SU-DHL-6 (cell line): ENCODE results near the gene BTBD9.

Experiments used
- H2AFZ ChIP-seq: fragments of 200-600 bp; sonication (generic); 2 replicates; pipeline ENCODE4 v1.6.1; 2014; ENCODE audit warnings: low read depth, mild to moderate bottlenecking, moderate library complexity, mixed read lengths, antibody characterized with exemption, low read length; ENCODE audit not compliant: severe bottlenecking
- H3F3A ChIP-seq: fragments of 200-600 bp; shearing (Covaris generic); 2 replicates; pipeline ENCODE4 v1.6.0; 2016; ENCODE audit warnings: antibody characterized with exemption, mild to moderate bottlenecking; ENCODE audit not compliant: insufficient read depth
- H3K27ac ChIP-seq: fragments of 200-600 bp; sonication (generic); 2 replicates; pipeline ENCODE4 v1.5.1; 2016; ENCODE audit warnings: low read depth, mild to moderate bottlenecking, low read length, moderate library complexity, mixed read lengths
- H3K27me3 ChIP-seq: fragments of 200-600 bp; sonication (generic), shearing (Covaris generic); 2 replicates; pipeline ENCODE4 v1.6.0; 2014; ENCODE audit warnings: mild to moderate bottlenecking, low read length
- H3K36me3 ChIP-seq: fragments of 200-600 bp; sonication (generic); 2 replicates; pipeline ENCODE4 v1.6.1; 2014; ENCODE audit warnings: mild to moderate bottlenecking, low read length, mixed read lengths
- H3K4me2 ChIP-seq: fragments of 300-600, 200-600 bp; shearing (Covaris generic), sonication (generic); 2 replicates; pipeline ENCODE4 v1.6.0; 2014; ENCODE audit warnings: low read length, low read depth, mild to moderate bottlenecking; ENCODE audit not compliant: poor library complexity, severe bottlenecking
- H3K4me3 ChIP-seq: fragments of 200-600 bp; sonication (generic); 2 replicates; pipeline ENCODE4 v1.5.1; 2014; ENCODE audit warnings: antibody characterized with exemption, low read length, mild to moderate bottlenecking, mixed read lengths; ENCODE audit not compliant: insufficient read depth, poor library complexity, severe bottlenecking
- H3K79me2 ChIP-seq: fragments of 200-600 bp; sonication (generic); 2 replicates; pipeline ENCODE4 v1.6.1; 2014; ENCODE audit warnings: mild to moderate bottlenecking, low read length, moderate library complexity; ENCODE audit not compliant: insufficient read depth
- H3K9ac ChIP-seq: fragments of 200-600 bp; sonication (generic); 2 replicates; pipeline ENCODE4 v1.7.0; 2014; ENCODE audit warnings: mild to moderate bottlenecking, low read length
- H3K9me2 ChIP-seq: fragments of 200-600 bp; sonication (generic); replicated peaks from 2 replicates; pipeline ENCODE4 v1.6.1; 2014; ENCODE audit warnings: low read length; ENCODE audit not compliant: insufficient read depth
- H3K9me3 ChIP-seq: fragments of 200-600 bp; sonication (generic); 2 replicates; pipeline ENCODE4 v1.6.1; 2014; ENCODE audit warnings: low read length, mixed read lengths; ENCODE audit not compliant: insufficient read depth
- H4K20me1 ChIP-seq: fragments of 200-600 bp; sonication (generic); 2 replicates; pipeline ENCODE4 v1.6.1; 2014; ENCODE audit warnings: low read depth, mild to moderate bottlenecking, antibody characterized with exemption, low read length, moderate library complexity, mixed read lengths
- EZH2phosphoT487 ChIP-seq: fragments of 200-600 bp; sonication (generic), shearing (Covaris generic); conservative IDR thresholded peaks from 2 replicates; pipeline ENCODE4 v1.6.1; 2018; ENCODE audit warnings: mild to moderate bottlenecking, antibody characterized with exemption, low read length, moderate library complexity, mixed read lengths
- TF ChIP-seq, protein P1 (sequence below): fragments of 200-600 bp; sonication (generic); IDR thresholded peaks from one replicate; pipeline ENCODE4 v1.5.1; 2017; ENCODE audit warnings: antibody characterized with exemption, mild to moderate bottlenecking, low read length, moderate library complexity; ENCODE audit not compliant: insufficient read depth, poor library complexity, severe bottlenecking

Gene BTBD9

DNA sequence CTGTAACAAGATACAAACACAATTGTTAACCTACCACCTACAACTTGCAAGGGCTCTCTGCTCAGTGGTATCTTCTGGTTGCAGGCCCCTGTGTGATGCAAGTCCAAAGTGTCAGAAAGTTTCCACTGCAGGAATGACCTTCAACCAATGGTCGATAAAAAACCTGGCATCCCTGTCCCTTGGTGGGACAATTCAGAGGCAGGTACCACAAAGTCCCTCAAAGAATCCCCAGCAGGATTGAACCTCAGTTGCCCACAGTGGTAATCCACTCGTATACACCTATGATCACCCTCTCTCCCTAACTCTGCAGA, 47.3 kb upstream of the BTBD9 start:
- H3F3A ChIP-seq, result no peaks in the 10 kb centered on the region; the same call in 1 of the 2 replicates
- H3K27ac ChIP-seq, result no peak overlapping the region
- no peak overlapping the region for H3K9ac ChIP-seq
- peaks cover 73% of the 10 kb centered on the region for H3K79me2 ChIP-seq
- TF ChIP-seq, protein P1, sequence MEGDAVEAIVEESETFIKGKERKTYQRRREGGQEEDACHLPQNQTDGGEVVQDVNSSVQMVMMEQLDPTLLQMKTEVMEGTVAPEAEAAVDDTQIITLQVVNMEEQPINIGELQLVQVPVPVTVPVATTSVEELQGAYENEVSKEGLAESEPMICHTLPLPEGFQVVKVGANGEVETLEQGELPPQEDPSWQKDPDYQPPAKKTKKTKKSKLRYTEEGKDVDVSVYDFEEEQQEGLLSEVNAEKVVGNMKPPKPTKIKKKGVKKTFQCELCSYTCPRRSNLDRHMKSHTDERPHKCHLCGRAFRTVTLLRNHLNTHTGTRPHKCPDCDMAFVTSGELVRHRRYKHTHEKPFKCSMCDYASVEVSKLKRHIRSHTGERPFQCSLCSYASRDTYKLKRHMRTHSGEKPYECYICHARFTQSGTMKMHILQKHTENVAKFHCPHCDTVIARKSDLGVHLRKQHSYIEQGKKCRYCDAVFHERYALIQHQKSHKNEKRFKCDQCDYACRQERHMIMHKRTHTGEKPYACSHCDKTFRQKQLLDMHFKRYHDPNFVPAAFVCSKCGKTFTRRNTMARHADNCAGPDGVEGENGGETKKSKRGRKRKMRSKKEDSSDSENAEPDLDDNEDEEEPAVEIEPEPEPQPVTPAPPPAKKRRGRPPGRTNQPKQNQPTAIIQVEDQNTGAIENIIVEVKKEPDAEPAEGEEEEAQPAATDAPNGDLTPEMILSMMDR, result no peak
- H3K4me2 ChIP-seq, result no peak overlapping the region
- no peak overlapping the region for H2AFZ ChIP-seq
- H3K36me3 ChIP-seq, result peaks cover 31% of the 10 kb centered on the region
- no peak overlapping the region for H3K4me3 ChIP-seq
- H3K9me3 ChIP-seq, result no peaks in the 10 kb centered on the region
- peaks cover 43% of the 10 kb centered on the region for H4K20me1 ChIP-seq
- no peaks in the 10 kb centered on the region for H3K27me3 ChIP-seq
- H3K9me2 ChIP-seq, result no peaks in the 10 kb centered on the region

DNA sequence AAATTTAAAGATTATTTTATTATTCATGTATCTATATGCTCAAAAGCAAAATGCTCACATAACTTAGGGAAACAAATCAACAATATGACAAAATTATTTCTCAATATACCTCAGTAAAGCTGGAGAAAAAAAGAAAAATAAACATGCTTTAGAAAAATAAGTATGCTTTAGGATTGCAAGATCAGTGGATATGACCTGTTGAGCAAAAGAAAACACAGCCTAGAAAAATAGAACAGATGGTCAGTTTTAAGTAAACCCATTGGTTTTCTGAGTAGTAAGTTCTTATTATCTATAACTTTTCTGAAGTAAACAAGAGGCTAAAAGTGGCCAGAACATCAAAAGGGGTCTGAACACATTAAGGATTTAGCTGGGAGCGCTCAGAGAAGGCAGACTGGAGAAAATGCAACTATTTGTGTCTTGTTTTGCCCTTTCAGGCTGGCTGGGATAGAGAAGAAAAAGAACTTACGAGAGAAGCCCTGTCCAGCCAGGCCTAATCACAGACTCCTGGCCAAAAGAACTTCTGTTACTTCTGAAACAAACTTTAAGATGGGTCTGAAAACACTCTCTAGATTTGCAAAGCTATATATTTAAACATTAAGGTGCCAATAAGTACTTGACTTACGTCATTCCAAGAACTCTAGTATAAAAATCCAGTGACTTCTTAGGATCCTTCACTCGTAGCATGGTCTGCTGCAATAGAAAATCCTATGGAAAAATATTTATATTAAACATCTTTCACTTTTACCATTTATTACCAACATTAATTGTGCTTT, 46.7 kb upstream of the BTBD9 start:
- peaks cover 36% of the 10 kb centered on the region for H3K36me3 ChIP-seq
- TF ChIP-seq EZH2phosphoT487, result no peak
- TF ChIP-seq, protein P1, result no peak
- no peak overlapping the region for H2AFZ ChIP-seq
- no peak overlapping the region for H3K4me2 ChIP-seq
- no peaks in the 10 kb centered on the region for H3K9me3 ChIP-seq
- peaks cover 68% of the 10 kb centered on the region for H3K79me2 ChIP-seq
- peaks cover 43% of the 10 kb centered on the region for H4K20me1 ChIP-seq
- H3K9me2 ChIP-seq, result no peaks in the 10 kb centered on the region
- no peak overlapping the region for H3K9ac ChIP-seq
- no peak overlapping the region for H3K27ac ChIP-seq
- H3K27me3 ChIP-seq, result no peaks in the 10 kb centered on the region
- H3K4me3 ChIP-seq, result no peak overlapping the region
- H3F3A ChIP-seq, result no peaks in the 10 kb centered on the region; the same call in 1 of the 2 replicates

DNA sequence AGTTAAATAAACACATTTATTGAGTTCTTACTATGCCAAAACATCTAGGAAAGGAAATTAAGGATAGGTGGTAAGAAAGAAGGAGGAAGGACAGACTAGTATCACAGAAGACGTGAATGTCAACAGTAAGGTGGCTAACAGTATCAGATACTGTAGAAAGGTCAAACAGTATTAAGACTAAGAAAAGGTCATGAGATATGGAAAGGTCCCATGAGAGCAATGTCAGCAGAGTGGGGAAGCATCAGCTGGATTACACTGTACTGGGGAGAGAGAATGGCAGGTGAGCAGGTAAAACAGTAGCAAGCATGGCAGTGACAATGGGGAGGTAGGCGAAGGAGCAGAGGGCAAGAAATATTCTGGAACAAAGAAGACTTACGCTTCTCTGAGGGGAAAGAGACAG, 45.2 kb upstream of the BTBD9 start:
- H4K20me1 ChIP-seq, result peaks cover 30% of the 10 kb centered on the region
- no peak overlapping the region for H3K4me3 ChIP-seq
- H3K9ac ChIP-seq, result no peak overlapping the region
- H3K4me2 ChIP-seq, result no peak overlapping the region
- H3K27ac ChIP-seq, result no peak overlapping the region
- H3K9me3 ChIP-seq, result no peaks in the 10 kb centered on the region
- no peaks in the 10 kb centered on the region; the same call in 1 of the 2 replicates for H3F3A ChIP-seq
- no peaks in the 10 kb centered on the region for H3K9me2 ChIP-seq
- TF ChIP-seq EZH2phosphoT487, result no peak
- TF ChIP-seq, protein P1, result no peak
- H3K27me3 ChIP-seq, result no peaks in the 10 kb centered on the region
- H2AFZ ChIP-seq, result no peak overlapping the region
- H3K36me3 ChIP-seq, result peaks cover 38% of the 10 kb centered on the region
- H3K79me2 ChIP-seq, result peaks cover 52% of the 10 kb centered on the region
